GM21619 (cell line): Measurements from ENCODE around the gene GLI1.
"Not testable (repeated sequence)": the region's sequence is repeated elsewhere in the genome, so short reads cannot be mapped to it uniquely, and the experiment has no call there.

Experiments used
- ATAC-seq: cut with Tn5 transposase; IDR thresholded peaks from one replicate; pipeline ENCODE4 v1.9.1; 2021; ENCODE audit not compliant: unreplicated experiment

The GLI1 gene

GRCh38 chr12:57496822-57497221, 37.2 kb downstream of the GLI1 start:
- ATAC-seq, result no peak

GRCh38 chr12:57497223-57498131, 37.9 kb downstream of the GLI1 start:
- ATAC-seq, result no peak

- ATAC-seq, result no peak
These were observed 38.5 kb downstream of the GLI1 start for GRCh38 chr12:57498132-57498502.

- no peak for ATAC-seq
These were observed 39.0 kb downstream of the GLI1 start for GRCh38 chr12:57498571-57498970.

- ATAC-seq, result no peak
These were observed 40.6 kb downstream of the GLI1 start for GRCh38 chr12:57500213-57500612.

GRCh38 chr12:57502311-57502969, 42.9 kb downstream of the GLI1 start:
- not testable (repeated sequence) for ATAC-seq

GRCh38 chr12:57506541-57506940, 47.0 kb downstream of the GLI1 start:
- ATAC-seq, result not testable (repeated sequence)

- ATAC-seq, result not testable (repeated sequence)
These were observed 48.2 kb downstream of the GLI1 start for GRCh38 chr12:57507796-57508195.

GRCh38 chr12:57511161-57511560, 51.6 kb downstream of the GLI1 start:
- no peak for ATAC-seq

- no peak for ATAC-seq
These were observed 52.2 kb downstream of the GLI1 start for GRCh38 chr12:57511588-57512325.

GRCh38 chr12:57512665-57513064, 53.1 kb downstream of the GLI1 start:
- no peak for ATAC-seq

- no peak for ATAC-seq
These were observed 53.7 kb downstream of the GLI1 start for GRCh38 chr12:57513266-57513665.

GRCh38 chr12:57513677-57514076, 54.1 kb downstream of the GLI1 start:
- not testable (repeated sequence) for ATAC-seq

GRCh38 chr12:57514246-57514645, 54.7 kb downstream of the GLI1 start:
- not testable (repeated sequence) for ATAC-seq

GRCh38 chr12:57514720-57515407, 55.3 kb downstream of the GLI1 start:
- no peak for ATAC-seq

- ATAC-seq, result no peak
These were observed 55.9 kb downstream of the GLI1 start for GRCh38 chr12:57515408-57515933.

- ATAC-seq, result no peak
These were observed 56.5 kb downstream of the GLI1 start for GRCh38 chr12:57515934-57516541.

- ATAC-seq, result no peak
These were observed 57.1 kb downstream of the GLI1 start for GRCh38 chr12:57516617-57517153.

GRCh38 chr12:57517187-57517586, 57.6 kb downstream of the GLI1 start:
- ATAC-seq, result no peak

- not testable (repeated sequence) for ATAC-seq
These were observed 58.1 kb downstream of the GLI1 start for GRCh38 chr12:57517718-57518117.
